T-helper 17 cell (primary cell): ENCODE measurements around the gene CDH9. TPM values are rescaled to one million over a fixed set of nuclear protein-coding genes. Genes with fewer than 3 reads are reported as not detected.

ENCODE experiments used
- ATAC-seq: fragments of 150-1000 bp; cut with Tn5 transposase; 2 replicates; pipeline ENCODE4 v1.10.0; 2021; ENCODE audit warnings: mild to moderate bottlenecking, moderate library complexity
- DNase-seq, 3 donors: peaks; one replicate each; pipeline versions ENCODE4 v3.0.0 to v3.0.0-alpha.2; 2020 to 2021
- H3K9me3 ChIP-seq: one replicate; pipeline ENCODE4 v1.7.0; 2013; ENCODE audit warnings: low read length, mild to moderate bottlenecking; ENCODE audit not compliant: control insufficient read depth, poor library complexity, severe bottlenecking
- H3K27ac Mint-ChIP-seq: one replicate; pipeline ENCODE4 v1.8.0; 2022; ENCODE audit warnings: mild to moderate bottlenecking, moderate library complexity, mixed read lengths
- H3K27me3 Mint-ChIP-seq: one replicate; pipeline ENCODE4 v1.8.0; 2022; ENCODE audit warnings: mixed read lengths
- H3K36me3 Mint-ChIP-seq: one replicate; pipeline ENCODE4 v1.8.0; 2022; ENCODE audit warnings: low read depth, mixed read lengths
- H3K4me1 Mint-ChIP-seq: one replicate; pipeline ENCODE4 v1.8.0; 2022; ENCODE audit warnings: mild to moderate bottlenecking, mixed read lengths
- H3K4me3 Mint-ChIP-seq: one replicate; pipeline ENCODE4 v1.8.0; 2022; ENCODE audit warnings: mild to moderate bottlenecking, moderate library complexity, mixed read lengths
- total RNA-seq, 4 donors: library from RNA in 2 of 4; stranded (reverse) in 2 of 4; gene quantifications; one replicate each; pipeline ENCODE4 v1.2.3 and lab custom pipeline; 2022 to 2026

CDH9 gene
- total RNA-seq, 2 donors from 2014 or later = not detected

- no peak for ATAC-seq
- Mint-ChIP-seq H3K27me3 (no peaks in the 10 kb centered on the region), H3K4me3 (no peak overlapping the region), H3K36me3 (no peaks in the 10 kb centered on the region), H3K4me1 (no peaks in the 10 kb centered on the region), H3K27ac (no peak overlapping the region)
- no peak for DNase-seq
- no peaks in the 10 kb centered on the region for H3K9me3 ChIP-seq
These were observed 27.1 kb downstream of the CDH9 start for GRCh38 chr5:27011274-27011673.

GRCh38 chr5:27010646-27011045 lies 27.7 kb downstream of the CDH9 start:
- no peak overlapping the region for H3K4me3 Mint-ChIP-seq
- H3K27ac Mint-ChIP-seq = no peak overlapping the region
- H3K4me1 Mint-ChIP-seq = no peaks in the 10 kb centered on the region
- H3K27me3 Mint-ChIP-seq = no peaks in the 10 kb centered on the region
- no peaks in the 10 kb centered on the region for H3K9me3 ChIP-seq
- ATAC-seq (no peak), DNase-seq (no peak)
- no peaks in the 10 kb centered on the region for H3K36me3 Mint-ChIP-seq

- H3K4me3 Mint-ChIP-seq = no peak overlapping the region
- no peak for DNase-seq
- H3K4me1 Mint-ChIP-seq = no peaks in the 10 kb centered on the region
- H3K27ac Mint-ChIP-seq = no peak overlapping the region
- no peaks in the 10 kb centered on the region for H3K27me3 Mint-ChIP-seq
- no peaks in the 10 kb centered on the region for H3K9me3 ChIP-seq
- no peaks in the 10 kb centered on the region for H3K36me3 Mint-ChIP-seq
- ATAC-seq = no peak
These were observed 28.9 kb downstream of the CDH9 start for GRCh38 chr5:27009540-27009915.

DNA sequence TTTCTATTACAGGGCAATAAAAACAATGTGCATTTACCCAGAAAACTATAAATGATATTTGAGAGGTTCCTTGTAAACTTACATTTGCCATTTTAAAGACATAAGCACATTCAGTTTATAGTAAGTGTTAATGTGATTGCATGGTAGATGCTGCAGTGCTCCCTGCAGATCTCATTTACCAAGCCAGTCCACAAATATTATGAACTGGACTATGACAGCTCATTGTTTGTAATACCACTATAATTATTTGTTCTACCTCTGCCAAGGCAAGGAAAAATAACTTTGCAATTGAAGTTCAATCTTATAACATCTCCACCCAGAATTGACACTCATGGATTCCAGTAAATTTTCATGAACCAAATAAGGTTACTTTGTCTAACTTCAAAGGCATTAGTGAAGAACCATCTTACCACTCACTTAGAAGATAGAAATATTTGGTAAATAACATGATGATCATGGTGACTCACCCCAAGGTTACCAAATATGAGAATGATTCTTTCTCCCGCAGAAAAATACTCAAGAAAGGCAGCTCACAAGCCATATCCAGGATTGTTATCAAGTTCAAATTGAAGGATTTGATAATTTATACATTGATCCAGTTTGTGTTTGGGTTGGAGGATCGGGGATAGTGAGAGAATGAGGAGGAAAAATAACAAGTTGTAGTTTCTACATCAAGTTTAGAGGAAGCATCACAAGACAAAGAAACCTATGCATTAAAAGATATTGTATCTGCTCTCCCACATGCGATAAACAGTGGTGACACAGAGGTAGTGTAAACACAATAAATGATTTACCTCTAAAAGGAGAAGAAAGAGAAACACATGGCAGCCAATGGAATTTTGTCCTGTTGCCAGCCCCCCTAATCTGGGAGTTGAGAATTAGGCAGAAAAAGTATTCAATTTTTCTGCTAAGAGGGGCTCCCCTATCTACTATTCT lies 29.5 kb downstream of the CDH9 start:
- no peaks in the 10 kb centered on the region for H3K4me1 Mint-ChIP-seq
- no peaks in the 10 kb centered on the region for H3K36me3 Mint-ChIP-seq
- DNase-seq = no peak
- H3K27me3 Mint-ChIP-seq = no peaks in the 10 kb centered on the region
- H3K9me3 ChIP-seq = no peaks in the 10 kb centered on the region
- no peak overlapping the region for H3K4me3 Mint-ChIP-seq
- no peak for ATAC-seq
- H3K27ac Mint-ChIP-seq = no peak overlapping the region

DNA sequence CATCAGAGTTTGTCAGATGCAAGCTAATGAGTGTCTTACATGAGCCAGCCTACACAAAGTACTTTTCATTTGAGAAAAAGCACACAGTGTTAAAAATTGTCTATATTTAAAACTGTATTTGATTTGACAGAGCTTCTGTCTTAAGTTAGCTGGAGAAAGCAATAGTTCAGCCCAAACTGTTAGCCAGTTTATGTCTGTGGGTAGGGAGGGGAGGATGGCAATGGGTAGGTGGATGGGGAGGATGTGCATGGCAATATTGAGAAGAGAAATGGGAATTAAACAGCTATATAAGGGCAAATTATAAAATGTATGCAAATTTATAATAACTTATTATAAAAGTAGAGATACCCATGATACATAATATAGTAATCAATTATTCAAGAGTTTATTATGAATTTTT lies 31.3 kb downstream of the CDH9 start:
- Mint-ChIP-seq H3K27me3 (no peaks in the 10 kb centered on the region), H3K4me3 (no peak overlapping the region), H3K4me1 (no peaks in the 10 kb centered on the region), H3K36me3 (no peaks in the 10 kb centered on the region), H3K27ac (no peak overlapping the region)
- ATAC-seq (no peak), DNase-seq (no peak)
- H3K9me3 ChIP-seq = no peaks in the 10 kb centered on the region

GRCh38 chr5:26986985-26987384 lies 51.4 kb downstream of the CDH9 start:
- Mint-ChIP-seq H3K27me3 (no peaks in the 10 kb centered on the region), H3K27ac (no peak overlapping the region)

GRCh38 chr5:26981750-26982149 lies 56.6 kb downstream of the CDH9 start:
- H3K27ac Mint-ChIP-seq = no peak overlapping the region
- no peaks in the 10 kb centered on the region for H3K4me1 Mint-ChIP-seq
- no peak for DNase-seq
- no peaks in the 10 kb centered on the region for H3K9me3 ChIP-seq
- H3K27me3 Mint-ChIP-seq = no peaks in the 10 kb centered on the region
- ATAC-seq = no peak
- no peaks in the 10 kb centered on the region for H3K36me3 Mint-ChIP-seq
- no peak overlapping the region for H3K4me3 Mint-ChIP-seq

More at GRCh38 chr5:26986985-26987384, 51.4 kb downstream of the CDH9 start:
- no peak for ATAC-seq
- no peaks in the 10 kb centered on the region for H3K4me1 Mint-ChIP-seq
- no peaks in the 10 kb centered on the region for H3K36me3 Mint-ChIP-seq
- H3K4me3 Mint-ChIP-seq = no peak overlapping the region
- no peak for DNase-seq
- no peaks in the 10 kb centered on the region for H3K9me3 ChIP-seq

DNA sequence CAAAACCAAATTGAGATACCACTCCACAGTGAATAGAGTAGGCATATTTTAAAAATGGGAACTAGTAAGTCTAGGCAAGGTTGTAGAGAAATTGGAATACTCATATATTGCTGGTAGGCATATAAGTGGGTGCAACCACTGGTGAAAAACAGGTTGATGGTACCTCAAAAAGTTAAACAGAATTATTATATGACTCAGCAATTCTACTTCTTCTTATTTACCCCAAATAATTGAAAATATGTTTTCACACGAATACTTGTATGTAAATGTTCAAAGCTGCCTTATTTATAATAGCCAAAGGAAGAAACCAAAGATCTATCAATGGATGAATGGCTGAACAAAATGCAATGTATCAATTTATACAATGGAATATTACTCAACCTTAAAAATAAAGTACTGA lies 79.1 kb downstream of the CDH9 start:
- H3K9me3 ChIP-seq = no peaks in the 10 kb centered on the region
- DNase-seq = no peak
- no peak for ATAC-seq
- H3K27me3 Mint-ChIP-seq = no peaks in the 10 kb centered on the region
- H3K4me3 Mint-ChIP-seq = no peak overlapping the region
- H3K27ac Mint-ChIP-seq = no peak overlapping the region
- H3K36me3 Mint-ChIP-seq = no peaks in the 10 kb centered on the region
- no peaks in the 10 kb centered on the region for H3K4me1 Mint-ChIP-seq

DNA sequence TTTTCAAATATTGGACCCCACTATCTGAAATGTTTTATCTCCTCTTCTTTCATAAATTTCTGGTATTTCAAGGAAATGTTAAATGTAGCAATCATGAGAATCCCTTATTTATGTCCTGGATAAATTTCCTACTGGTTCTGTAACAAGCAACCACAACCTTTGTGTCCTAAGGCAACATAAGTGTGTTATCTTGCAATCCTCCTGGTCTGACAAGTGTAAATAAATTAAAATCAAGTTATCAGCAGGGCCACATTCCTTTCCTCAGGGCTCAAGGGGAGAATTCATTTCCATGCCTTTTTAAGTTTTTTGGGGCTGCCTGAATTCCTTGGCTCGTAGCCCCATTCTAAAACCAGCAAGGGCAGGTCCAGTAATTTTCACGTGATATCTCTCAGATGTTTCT lies 83.2 kb downstream of the CDH9 start:
- DNase-seq (no peak), ATAC-seq (no peak)
- no peaks in the 10 kb centered on the region for H3K27me3 Mint-ChIP-seq
- no peak overlapping the region for H3K4me3 Mint-ChIP-seq
- no peaks in the 10 kb centered on the region for H3K4me1 Mint-ChIP-seq
- H3K9me3 ChIP-seq = no peaks in the 10 kb centered on the region
- H3K36me3 Mint-ChIP-seq = no peaks in the 10 kb centered on the region
- H3K27ac Mint-ChIP-seq = no peak overlapping the region

DNA sequence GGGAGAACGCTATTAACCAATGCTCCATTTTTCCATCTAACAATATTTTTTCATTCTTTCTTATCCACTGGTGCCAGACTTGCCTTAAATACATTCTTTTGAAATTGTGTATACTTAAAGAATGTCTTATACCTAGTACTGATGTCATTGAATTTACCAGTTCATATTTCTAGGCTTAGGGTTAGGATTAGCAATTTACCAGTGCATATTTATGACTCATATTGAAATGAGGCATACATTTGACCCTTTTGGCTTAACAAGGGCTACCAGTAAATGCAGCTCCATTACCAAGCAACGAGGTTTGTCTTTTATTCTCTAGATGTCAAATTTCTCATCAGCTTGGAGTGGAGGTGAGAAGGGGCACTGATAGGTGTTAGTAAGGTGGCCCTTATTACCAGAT lies 89.5 kb downstream of the CDH9 start:
- Mint-ChIP-seq H3K27ac (no peak overlapping the region), H3K4me1 (no peaks in the 10 kb centered on the region), H3K4me3 (no peak overlapping the region), H3K36me3 (no peaks in the 10 kb centered on the region), H3K27me3 (no peaks in the 10 kb centered on the region)
- no peak for DNase-seq
- no peak for ATAC-seq
- H3K9me3 ChIP-seq = no peaks in the 10 kb centered on the region

DNA sequence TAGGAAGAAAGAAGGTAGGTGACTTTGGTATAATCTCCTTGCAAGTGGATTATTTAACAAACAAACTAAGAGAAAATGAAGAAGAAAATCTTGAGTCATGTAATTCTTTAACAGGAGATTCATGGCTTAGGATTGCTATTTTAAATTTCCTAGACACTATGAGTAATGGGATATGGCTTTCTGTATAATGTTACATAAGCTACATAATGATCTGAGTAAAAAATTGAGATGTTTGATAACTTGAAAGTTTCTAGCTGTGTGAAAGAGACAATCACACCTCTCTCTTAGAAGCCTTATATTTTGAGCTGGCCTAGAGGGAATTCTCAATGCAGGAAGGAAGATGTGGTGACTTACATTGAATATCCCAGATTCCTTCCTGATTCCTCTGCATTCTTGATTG lies 92.5 kb downstream of the CDH9 start:
- Mint-ChIP-seq H3K27me3 (no peaks in the 10 kb centered on the region), H3K36me3 (no peaks in the 10 kb centered on the region), H3K4me3 (no peak overlapping the region), H3K4me1 (no peaks in the 10 kb centered on the region), H3K27ac (no peak overlapping the region)
- DNase-seq = no peak
- no peaks in the 10 kb centered on the region for H3K9me3 ChIP-seq
- no peak for ATAC-seq

DNA sequence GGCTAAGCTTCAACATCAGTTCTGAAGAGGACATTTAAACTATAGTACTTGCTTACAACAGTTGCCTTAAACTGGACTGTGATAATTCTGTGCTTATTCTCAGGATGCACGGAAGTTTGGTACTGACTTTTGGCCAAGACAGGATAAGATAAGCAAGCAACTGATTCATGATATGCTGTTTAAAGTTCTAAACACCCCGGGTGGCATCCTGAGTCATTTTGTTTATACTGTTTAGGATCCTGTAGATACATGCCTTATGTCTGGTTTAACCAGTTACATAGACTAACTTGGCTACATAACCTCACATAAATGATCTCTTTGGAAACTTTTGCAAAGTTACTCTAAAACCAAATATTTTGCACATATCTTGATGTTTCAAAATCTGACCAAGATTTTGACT lies 95.9 kb downstream of the CDH9 start:
- DNase-seq (no peak), ATAC-seq (no peak)
- no peaks in the 10 kb centered on the region for H3K36me3 Mint-ChIP-seq
- no peak overlapping the region for H3K27ac Mint-ChIP-seq
- no peaks in the 10 kb centered on the region for H3K27me3 Mint-ChIP-seq
- no peaks in the 10 kb centered on the region for H3K4me1 Mint-ChIP-seq
- no peaks in the 10 kb centered on the region for H3K9me3 ChIP-seq
- H3K4me3 Mint-ChIP-seq = no peak overlapping the region

GRCh38 chr5:26940994-26941393 lies 97.4 kb downstream of the CDH9 start:
- DNase-seq = no peak
- H3K4me1 Mint-ChIP-seq = no peaks in the 10 kb centered on the region
- no peak for ATAC-seq

GRCh38 chr5:26932238-26932637 lies 106.1 kb downstream of the CDH9 start:
- no peaks in the 10 kb centered on the region for H3K4me1 Mint-ChIP-seq
- DNase-seq (no peak), ATAC-seq (no peak)
- H3K9me3 ChIP-seq = no peaks in the 10 kb centered on the region
- no peak overlapping the region for H3K4me3 Mint-ChIP-seq
- no peak overlapping the region for H3K27ac Mint-ChIP-seq
- no peaks in the 10 kb centered on the region for H3K27me3 Mint-ChIP-seq
- no peaks in the 10 kb centered on the region for H3K36me3 Mint-ChIP-seq

More at GRCh38 chr5:26940994-26941393, 97.4 kb downstream of the CDH9 start:
- H3K27ac Mint-ChIP-seq = no peak overlapping the region
- H3K9me3 ChIP-seq = no peaks in the 10 kb centered on the region
- no peaks in the 10 kb centered on the region for H3K36me3 Mint-ChIP-seq
- no peak overlapping the region for H3K4me3 Mint-ChIP-seq
- no peaks in the 10 kb centered on the region for H3K27me3 Mint-ChIP-seq
